H1 (cell line): Measurements from ENCODE around the gene LRRTM4. TPM values are rescaled to one million over a fixed set of nuclear protein-coding genes. Genes with fewer than 3 reads are reported as not detected.
A peak's percentile ranks its signal among the peaks of the same experiment; 100 is the strongest.
"Not testable (repeated sequence)": the region's sequence is repeated elsewhere in the genome, so short reads cannot be mapped to it uniquely, and the experiment has no call there.

Experiments
- CTCF ChIA-PET: fragments of 300-600 bp; sonication (Branson Sonifier 250); formaldehyde crosslinking; loops from one replicate; lab custom pipeline; 2021; ENCODE audit not compliant: partially characterized antibody; lab: Charles Lee
- POLR2A ChIA-PET: fragments of 300-600 bp; sonication (Branson Sonifier 250); formaldehyde crosslinking; loops from one replicate; lab custom pipeline; 2021; ENCODE audit warnings: inconsistent platforms; ENCODE audit not compliant: partially characterized antibody; lab: Charles Lee
- DNase-seq, 2 experiments: peaks; one replicate each; pipeline versions ENCODE4 v3.0.0 to v3.0.0-alpha.2; 2010 to 2022; ENCODE audit warnings: low spot score in 2 of 2, low read depth in 1 of 2, mixed read lengths in 1 of 2
- FAIRE-seq: peaks from 2 replicates; lab custom pipeline; 2011; peaks lifted over from hg19 to GRCh38; lab: Jason Lieb, UNC
- H2AFZ ChIP-seq: 2 replicates; pipeline ENCODE4 v1.8.1; 2012; ENCODE audit warnings: low read length, inconsistent platforms
- H2AK5ac ChIP-seq: 2 replicates; pipeline ENCODE4 v1.6.1; 2013; ENCODE audit warnings: low read depth, low read length
- H2BK120ac ChIP-seq: replicated peaks from 2 replicates; pipeline ENCODE3; 2013; ENCODE audit warnings: low read depth, low read length, inconsistent platforms
- H2BK12ac ChIP-seq: 2 replicates; pipeline ENCODE4 v1.6.1; 2013; ENCODE audit warnings: low read depth, low read length
- H2BK15ac ChIP-seq: 2 replicates; pipeline ENCODE4 v1.6.1; 2013; ENCODE audit warnings: low read length
- H2BK20ac ChIP-seq: 2 replicates; pipeline ENCODE4 v1.6.1; 2013; ENCODE audit warnings: low read length
- H2BK5ac ChIP-seq: 2 replicates; pipeline ENCODE4 v1.6.1; 2013; ENCODE audit warnings: low read depth, low read length
- H3K14ac ChIP-seq: 2 replicates; pipeline ENCODE4 v1.6.1; 2013; ENCODE audit warnings: inconsistent platforms; ENCODE audit not compliant: insufficient read length
- H3K18ac ChIP-seq: 2 replicates; pipeline ENCODE4 v1.6.1; 2013; ENCODE audit warnings: low read length; ENCODE audit errors: extremely low read depth
- H3K23ac ChIP-seq: 2 replicates; pipeline ENCODE4 v1.6.1; 2013; ENCODE audit warnings: inconsistent platforms; ENCODE audit not compliant: insufficient read length
- H3K23me2 ChIP-seq: 2 replicates; pipeline ENCODE4 v1.6.1; 2013; ENCODE audit warnings: low read depth, low read length
- H3K27ac ChIP-seq: 2 replicates; pipeline ENCODE4 v1.6.1; 2011; ENCODE audit warnings: low read depth, low read length, inconsistent platforms
- H3K27me3 ChIP-seq, 4 experiments: replicated peaks in 1 of 4; 1 replicate in 1 of 4; 2 replicates in 3 of 4; pipeline versions ENCODE4 v1.6.1 to v1.8.1; 2011 to 2013; ENCODE audit warnings: low read length in 3 of 4, mild to moderate bottlenecking in 3 of 4, inconsistent platforms in 2 of 4, mixed read lengths in 2 of 4, moderate library complexity in 1 of 4; ENCODE audit not compliant: control insufficient read depth in 3 of 4, insufficient read depth in 3 of 4; ENCODE audit errors: extremely low read depth in 1 of 4
- H3K36me3 ChIP-seq, 4 experiments: 2 replicates each; pipeline versions ENCODE4 v1.6.1 to v1.8.1; 2011 to 2013; ENCODE audit warnings: mild to moderate bottlenecking in 4 of 4, low read length in 3 of 4, moderate library complexity in 2 of 4, control low read depth in 1 of 4, inconsistent platforms in 1 of 4; ENCODE audit not compliant: insufficient read depth in 4 of 4, control insufficient read depth in 2 of 4
- H3K4ac ChIP-seq: replicated peaks from 2 replicates; pipeline ENCODE3; 2013; ENCODE audit warnings: low read length, low read depth, mixed read lengths, inconsistent platforms; ENCODE audit not compliant: insufficient read length
- H3K4me1 ChIP-seq, 4 experiments: replicated peaks in 1 of 4; 1 replicate in 1 of 4; 2 replicates in 3 of 4; pipeline versions ENCODE4 v1.6.1 to v1.8.1; 2011 to 2013; ENCODE audit warnings: low read length in 3 of 4, inconsistent platforms in 2 of 4, mixed read lengths in 1 of 4; ENCODE audit not compliant: insufficient read depth in 4 of 4, control insufficient read depth in 3 of 4
- H3K4me2 ChIP-seq, 2 experiments: 2 replicates each; pipeline versions ENCODE4 v1.6.1 to v1.8.1; 2011 to 2013; ENCODE audit warnings: low read depth in 2 of 2, low read length in 2 of 2, control low read depth in 1 of 2, inconsistent platforms in 1 of 2, mild to moderate bottlenecking in 1 of 2; ENCODE audit not compliant: insufficient read depth in 1 of 2
- H3K4me3 ChIP-seq, 4 experiments: fragments of 200-600, 300-600 bp in 1 of 4; sonication (generic), shearing (Covaris generic), sonication (Bioruptor Twin) in 1 of 4; 2 replicates each; pipeline versions ENCODE4 v1.5.1 to v1.8.1; 2011 to 2016; ENCODE audit warnings: low read length in 4 of 4, low read depth in 3 of 4, control low read depth in 2 of 4, inconsistent platforms in 2 of 4, mild to moderate bottlenecking in 2 of 4, mixed read lengths in 1 of 4, moderate library complexity in 1 of 4; ENCODE audit not compliant: insufficient read depth in 2 of 4; ENCODE audit errors: extremely low read depth in 1 of 4
- H3K56ac ChIP-seq: replicated peaks from 2 replicates; pipeline ENCODE3; 2013; ENCODE audit warnings: low read depth, mild to moderate bottlenecking, mixed read lengths, low read length, inconsistent platforms; ENCODE audit not compliant: insufficient read length
- H3K79me1 ChIP-seq: 2 replicates; pipeline ENCODE4 v1.6.1; 2013; ENCODE audit warnings: low read depth, low read length, control low read depth
- H3K79me2 ChIP-seq, 2 experiments: 2 replicates each; pipeline versions ENCODE4 v1.6.1 to v1.8.1; 2012 to 2013; ENCODE audit warnings: low read length in 2 of 2, mild to moderate bottlenecking in 2 of 2, inconsistent platforms in 1 of 2; ENCODE audit not compliant: insufficient read depth in 2 of 2, control insufficient read depth in 1 of 2
- H3K9ac ChIP-seq, 4 experiments: replicated peaks in 1 of 4; 1 replicate in 1 of 4; 2 replicates in 3 of 4; pipeline versions ENCODE4 v1.6.1 to v1.8.1; 2011 to 2013; ENCODE audit warnings: low read depth in 3 of 4, low read length in 3 of 4, control low read depth in 2 of 4, mild to moderate bottlenecking in 2 of 4, moderate library complexity in 2 of 4, inconsistent platforms in 1 of 4; ENCODE audit errors: extremely low read depth in 1 of 4
- H3K9me3 ChIP-seq, 2 experiments: 2 replicates each; pipeline versions ENCODE4 v1.6.1 to v1.8.1; 2012 to 2013; ENCODE audit warnings: mild to moderate bottlenecking in 2 of 2, moderate library complexity in 2 of 2, control low read depth in 1 of 2, inconsistent platforms in 1 of 2, low read depth in 1 of 2, low read length in 1 of 2, mixed read lengths in 1 of 2; ENCODE audit not compliant: insufficient read depth in 2 of 2
- H4K20me1 ChIP-seq, 2 experiments: replicated peaks in 1 of 2; 2 replicates each; pipeline versions ENCODE3 to v1.8.1; 2011 to 2013; ENCODE audit warnings: inconsistent platforms in 2 of 2, low read length in 2 of 2, mild to moderate bottlenecking in 1 of 2; ENCODE audit not compliant: insufficient read depth in 2 of 2, control insufficient read depth in 1 of 2
- H4K5ac ChIP-seq: 2 replicates; pipeline ENCODE4 v1.6.1; 2013; ENCODE audit warnings: low read length, low read depth, mixed read lengths, inconsistent platforms; ENCODE audit not compliant: insufficient read length
- H4K8ac ChIP-seq: 2 replicates; pipeline ENCODE4 v1.8.0; 2013; ENCODE audit warnings: mild to moderate bottlenecking, moderate library complexity, low read length, inconsistent platforms; ENCODE audit not compliant: insufficient read depth; ENCODE audit errors: extremely low read depth
- H4K91ac ChIP-seq: replicated peaks from 2 replicates; pipeline ENCODE3; 2013; ENCODE audit warnings: low read length, mixed read lengths, inconsistent platforms; ENCODE audit not compliant: insufficient read length
- POLR2A ChIP-seq, 2 experiments: IDR thresholded peaks; 1 replicate in 1 of 2; 2 replicates in 1 of 2; pipeline ENCODE4 v1.6.1; 2011; ENCODE audit warnings: low read depth in 2 of 2, low read length in 2 of 2, mild to moderate bottlenecking in 2 of 2; ENCODE audit errors: control extremely low read depth in 1 of 2
- POLR2AphosphoS5 ChIP-seq: IDR thresholded peaks from 2 replicates; pipeline ENCODE4 v1.6.1; 2011; ENCODE audit warnings: low read depth, low read length
- WGBS, 2 experiments: shearing (Covaris generic) in 1 of 2; methylation state at CpG; one replicate each; pipeline versions ENCODE4 v1.1.6 to v1.1.7; 2013 to 2015; ENCODE audit warnings: low lambda C conversion rate in 2 of 2, mixed read lengths in 2 of 2, inconsistent platforms in 1 of 2, low coverage in 1 of 2, missing lambda C conversion rate in 1 of 2; ENCODE audit not compliant: insufficient replicate concordance in 2 of 2, insufficient coverage in 1 of 2, insufficient read length in 1 of 2; ENCODE audit errors: extremely low coverage in 1 of 2, missing lambda C conversion rate in 1 of 2; 5-methylcytosine and 5-hydroxymethylcytosine counted together
- polyA plus RNA-seq, 7 experiments: library from polyadenylated mRNA; depleted of rRNA in 3 of 7; stranded (reverse) in 5 of 7; unstranded in 2 of 7; fragments of >200 nt in 5 of 7; fragments of 200-250 nt in 2 of 7; gene quantifications; 1 replicate in 5 of 7; 2 replicates in 1 of 7; 4 replicates in 1 of 7; pipeline versions ENCODE4 v1.2.1 to v1.2.3, GENCODE V29; 2011 to 2013; ENCODE audit warnings: missing spikeins in 2 of 7, mixed read lengths in 2 of 7
- total RNA-seq: library from RNA; stranded (reverse); fragmentation: NEBNext Ultra II Directional; extraction: Animal tissue kit (Norgen Biotek cat#: 25700); gene quantifications from 2 replicates; pipeline ENCODE4 v1.2.1, GENCODE V29; 2021

Gene LRRTM4
- total and polyA plus RNA-seq, 2 of the 8 experiments (the other 6 are each of a cell fraction or from before 2014, with no cell fraction given): 3.6 to 9.5 TPM

GRCh38 chr2:77095525-77095924 is 426.7 kb downstream of the LRRTM4 start:
- H3K14ac ChIP-seq, H3K23ac ChIP-seq, H3K27ac ChIP-seq, H3K4ac ChIP-seq, H4K5ac ChIP-seq, H2BK15ac ChIP-seq, H3K23me2 ChIP-seq, H3K4me1 ChIP-seq, H3K9ac ChIP-seq, H3K79me1 ChIP-seq, H2BK12ac ChIP-seq, H3K27me3 ChIP-seq, H2BK20ac ChIP-seq, H3K18ac ChIP-seq, H3K56ac ChIP-seq, H4K91ac ChIP-seq, H3K9me3 ChIP-seq, H2BK120ac ChIP-seq, H2AFZ ChIP-seq, H4K8ac ChIP-seq, H2BK5ac ChIP-seq, DNase-seq, POLR2A ChIA-PET, FAIRE-seq, H2AK5ac ChIP-seq, H4K20me1 ChIP-seq: not testable (repeated sequence)
- TF ChIP-seq POLR2A (IDR thresholded peaks at IDR 0.05; ENCODE audit: control extremely low read depth in 1 of 2, low read depth in 2 of 2, low read length in 2 of 2): 0 out of 3 replicates have a peak, but pooled peaks of 1 of the 2 experiments have one; percentile 33
- peak; percentile 57; the same call in 1 of the 2 replicates for TF ChIP-seq POLR2AphosphoS5
- Histone ChIP-seq H3K4me2 (peak overlapping the region; percentile 35 to 57; a peak in 3 of 4 replicates), H3K4me3 (peak overlapping the region in 1 of 4 experiments; percentile 55; a peak in 2 of 8 replicates), H3K36me3 (peaks cover 0 to 71% (median 10%) of the 10 kb centered on the region in 4 experiments; a peak in 5 of 8 replicates), H3K79me2 (peaks cover 0 to 63% of the 10 kb centered on the region in 2 experiments; a peak in 2 of 4 replicates)
- CTCF ChIA-PET: interaction anchor here (1.4 kb wide), 1 partner anchor 50 kb away, joined by 3 read pairs; no protein-coding TSS in a partner anchor
- WGBS, 2 experiments: 69% methylated on average over 8 of the region's 8 CpGs; no CpG with 5 or more reads in 1 of the 2 experiments
